Tibial nerve (tissue), 4 donors: Measurements from ENCODE around the gene PPP2R2D.

ENCODE experiments used
- CTCF ChIP-seq, 5 experiments: fragments of 200-600 bp in 3 of 5; fragments of 450-650 bp in 2 of 5; sonication (generic) in 3 of 5; IDR thresholded peaks; one replicate each; pipeline ENCODE4 v1.5.1; 2016 to 2019; ENCODE audit warnings: antibody characterized with exemption in 5 of 5, mild to moderate bottlenecking in 3 of 5, moderate library complexity in 2 of 5
- EP300 ChIP-seq, 2 donors: sonication (generic); formaldehyde crosslinking; IDR thresholded peaks; one replicate each; pipeline ENCODE4 v1.6.1; 2017; ENCODE audit warnings: antibody characterized with exemption in 2 of 2, mild to moderate bottlenecking in 1 of 2

DNA sequence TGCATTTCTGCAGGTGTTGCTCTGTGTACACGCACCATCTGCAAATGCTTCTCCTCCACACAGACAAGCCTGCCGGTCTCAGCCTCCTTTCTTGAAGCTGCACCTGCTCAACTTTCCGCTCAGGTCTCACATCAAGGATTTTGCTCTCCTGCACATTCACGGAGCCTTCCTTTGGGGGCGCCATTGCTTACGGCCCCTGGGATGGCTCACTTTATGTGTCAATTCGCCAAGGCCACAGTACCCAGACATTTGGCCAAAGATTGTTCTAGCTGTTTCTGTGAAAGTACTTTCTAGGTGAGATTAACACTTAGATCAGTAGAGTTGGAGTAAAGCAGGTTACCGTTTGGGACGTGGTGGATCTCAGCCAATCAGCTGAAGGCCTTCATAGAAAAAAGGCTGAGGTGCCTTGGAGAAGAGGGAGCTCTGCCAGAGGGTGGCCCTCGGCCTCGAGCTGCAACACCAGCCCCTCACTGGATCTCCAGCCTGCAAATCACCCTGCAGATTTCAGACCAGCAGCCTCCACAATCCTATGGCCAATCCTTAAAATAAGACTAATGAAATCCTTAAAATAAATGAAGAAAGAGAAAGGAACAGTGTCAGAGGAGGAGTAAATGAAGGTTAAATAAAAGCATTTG is 39.9 kb upstream of the PPP2R2D start:
- no peak for TF ChIP-seq CTCF (IDR thresholded peaks at IDR 0.05)
- no peak for TF ChIP-seq EP300 (IDR thresholded peaks at IDR 0.05)
